22Rv1 (cell line): Measurements from ENCODE around the gene NDST3.

Source experiments
- H3K27ac ChIP-seq: fragments of 450-650 bp; 2 replicates; pipeline ENCODE4 v1.5.1; 2017
- CTCF ChIP-seq: fragments of 450-650 bp; IDR thresholded peaks from 2 replicates; pipeline ENCODE4 v1.5.1; 2017; ENCODE audit warnings: mild to moderate bottlenecking
- ZFX ChIP-seq: fragments of 450-650 bp; IDR thresholded peaks from 2 replicates; pipeline ENCODE4 v1.6.1; 2017; ENCODE audit warnings: antibody characterized with exemption, borderline replicate concordance

The NDST3 gene

GRCh38 chr4:118270492-118270891 lies 236.2 kb downstream of the NDST3 start:
- TF ChIP-seq CTCF (peak; percentile 71), ZFX (no peak)
- no peak overlapping the region for H3K27ac ChIP-seq

- TF ChIP-seq CTCF (no peak), ZFX (no peak)
- H3K27ac ChIP-seq = no peak overlapping the region
Measured at GRCh38 chr4:118271788-118272187, 237.5 kb downstream of the NDST3 start.

- H3K27ac ChIP-seq = no peak overlapping the region
- no peak for TF ChIP-seq CTCF
Measured at GRCh38 chr4:118273642-118274041, 239.4 kb downstream of the NDST3 start.

GRCh38 chr4:118276580-118276979 lies 242.3 kb downstream of the NDST3 start:
- H3K27ac ChIP-seq = peak overlapping the region; percentile 96
- no peak for TF ChIP-seq ZFX
- TF ChIP-seq CTCF = no peak

GRCh38 chr4:118277243-118277642 lies 243.0 kb downstream of the NDST3 start:
- TF ChIP-seq ZFX = no peak
- TF ChIP-seq CTCF = no peak
- peak overlapping the region; percentile 96 for H3K27ac ChIP-seq

GRCh38 chr4:118278473-118279274 lies 244.4 kb downstream of the NDST3 start:
- no peak for TF ChIP-seq CTCF
- TF ChIP-seq ZFX = peak; percentile 29; the same call in 1 of the 2 replicates
- H3K27ac ChIP-seq = peak overlapping the region; percentile 96

GRCh38 chr4:118279328-118279727 lies 245.0 kb downstream of the NDST3 start:
- TF ChIP-seq CTCF (no peak), ZFX (no peak)
- peak overlapping the region; percentile 96 for H3K27ac ChIP-seq
